Testis (tissue), 2 donors: ENCODE data around the gene ACVR2B.

Experiments used
- POLR2A ChIP-seq: fragments of 450-650 bp; IDR thresholded peaks from one replicate; pipeline ENCODE4 v1.6.1; 2017; ENCODE audit warnings: antibody characterized with exemption, mild to moderate bottlenecking, moderate library complexity
- TF ChIP-seq, protein P1 (sequence below), 3 experiments: fragments of 450-650 bp in 2 of 3; fragments of 200-600 bp in 1 of 3; sonication (generic) in 1 of 3; IDR thresholded peaks; one replicate each; pipeline ENCODE4 v1.5.1; 2016 to 2019; ENCODE audit warnings: antibody characterized with exemption in 3 of 3, mild to moderate bottlenecking in 2 of 3, moderate library complexity in 1 of 3

GRCh38 chr3:38459499-38460048, 5.9 kb downstream of the ACVR2B start:
- TF ChIP-seq, protein P1, sequence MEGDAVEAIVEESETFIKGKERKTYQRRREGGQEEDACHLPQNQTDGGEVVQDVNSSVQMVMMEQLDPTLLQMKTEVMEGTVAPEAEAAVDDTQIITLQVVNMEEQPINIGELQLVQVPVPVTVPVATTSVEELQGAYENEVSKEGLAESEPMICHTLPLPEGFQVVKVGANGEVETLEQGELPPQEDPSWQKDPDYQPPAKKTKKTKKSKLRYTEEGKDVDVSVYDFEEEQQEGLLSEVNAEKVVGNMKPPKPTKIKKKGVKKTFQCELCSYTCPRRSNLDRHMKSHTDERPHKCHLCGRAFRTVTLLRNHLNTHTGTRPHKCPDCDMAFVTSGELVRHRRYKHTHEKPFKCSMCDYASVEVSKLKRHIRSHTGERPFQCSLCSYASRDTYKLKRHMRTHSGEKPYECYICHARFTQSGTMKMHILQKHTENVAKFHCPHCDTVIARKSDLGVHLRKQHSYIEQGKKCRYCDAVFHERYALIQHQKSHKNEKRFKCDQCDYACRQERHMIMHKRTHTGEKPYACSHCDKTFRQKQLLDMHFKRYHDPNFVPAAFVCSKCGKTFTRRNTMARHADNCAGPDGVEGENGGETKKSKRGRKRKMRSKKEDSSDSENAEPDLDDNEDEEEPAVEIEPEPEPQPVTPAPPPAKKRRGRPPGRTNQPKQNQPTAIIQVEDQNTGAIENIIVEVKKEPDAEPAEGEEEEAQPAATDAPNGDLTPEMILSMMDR (IDR thresholded peaks at IDR 0.05) = no peak
- no peak for TF ChIP-seq POLR2A
